Measurements from ENCODE around the gene CYP19A1.

DNA sequence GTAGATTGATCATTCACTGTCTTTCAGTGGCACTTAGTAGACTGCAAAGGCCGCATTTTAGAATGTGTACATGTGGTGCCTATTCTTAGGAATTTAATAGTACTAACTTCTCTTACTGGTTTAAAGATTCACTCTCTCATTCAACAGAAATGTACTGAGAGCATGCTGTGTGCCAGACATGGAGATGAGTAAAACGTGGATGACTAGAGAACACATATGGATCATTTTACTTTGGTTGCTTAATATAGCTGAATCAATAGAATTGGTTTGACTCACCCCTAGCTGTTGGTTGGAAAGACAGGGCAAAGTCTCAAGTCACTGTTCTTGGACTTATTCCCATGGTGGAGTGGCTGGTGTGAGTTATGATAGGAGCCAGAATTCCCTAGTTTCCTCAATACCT, 134.6 kb downstream of the CYP19A1 start:
- TF ChIP-seq RFX5 (IDR thresholded peaks at IDR 0.05; ENCODE audit: low read length), result no peak
- TF ChIP-seq, protein P1, sequence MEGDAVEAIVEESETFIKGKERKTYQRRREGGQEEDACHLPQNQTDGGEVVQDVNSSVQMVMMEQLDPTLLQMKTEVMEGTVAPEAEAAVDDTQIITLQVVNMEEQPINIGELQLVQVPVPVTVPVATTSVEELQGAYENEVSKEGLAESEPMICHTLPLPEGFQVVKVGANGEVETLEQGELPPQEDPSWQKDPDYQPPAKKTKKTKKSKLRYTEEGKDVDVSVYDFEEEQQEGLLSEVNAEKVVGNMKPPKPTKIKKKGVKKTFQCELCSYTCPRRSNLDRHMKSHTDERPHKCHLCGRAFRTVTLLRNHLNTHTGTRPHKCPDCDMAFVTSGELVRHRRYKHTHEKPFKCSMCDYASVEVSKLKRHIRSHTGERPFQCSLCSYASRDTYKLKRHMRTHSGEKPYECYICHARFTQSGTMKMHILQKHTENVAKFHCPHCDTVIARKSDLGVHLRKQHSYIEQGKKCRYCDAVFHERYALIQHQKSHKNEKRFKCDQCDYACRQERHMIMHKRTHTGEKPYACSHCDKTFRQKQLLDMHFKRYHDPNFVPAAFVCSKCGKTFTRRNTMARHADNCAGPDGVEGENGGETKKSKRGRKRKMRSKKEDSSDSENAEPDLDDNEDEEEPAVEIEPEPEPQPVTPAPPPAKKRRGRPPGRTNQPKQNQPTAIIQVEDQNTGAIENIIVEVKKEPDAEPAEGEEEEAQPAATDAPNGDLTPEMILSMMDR (IDR thresholded peaks at IDR 0.05), result no peak
- TF ChIP-seq JUND (IDR thresholded peaks at IDR 0.05), result no peak
- no peak for TF ChIP-seq ELF1 (IDR thresholded peaks at IDR 0.05)
- TF ChIP-seq, protein P2, sequence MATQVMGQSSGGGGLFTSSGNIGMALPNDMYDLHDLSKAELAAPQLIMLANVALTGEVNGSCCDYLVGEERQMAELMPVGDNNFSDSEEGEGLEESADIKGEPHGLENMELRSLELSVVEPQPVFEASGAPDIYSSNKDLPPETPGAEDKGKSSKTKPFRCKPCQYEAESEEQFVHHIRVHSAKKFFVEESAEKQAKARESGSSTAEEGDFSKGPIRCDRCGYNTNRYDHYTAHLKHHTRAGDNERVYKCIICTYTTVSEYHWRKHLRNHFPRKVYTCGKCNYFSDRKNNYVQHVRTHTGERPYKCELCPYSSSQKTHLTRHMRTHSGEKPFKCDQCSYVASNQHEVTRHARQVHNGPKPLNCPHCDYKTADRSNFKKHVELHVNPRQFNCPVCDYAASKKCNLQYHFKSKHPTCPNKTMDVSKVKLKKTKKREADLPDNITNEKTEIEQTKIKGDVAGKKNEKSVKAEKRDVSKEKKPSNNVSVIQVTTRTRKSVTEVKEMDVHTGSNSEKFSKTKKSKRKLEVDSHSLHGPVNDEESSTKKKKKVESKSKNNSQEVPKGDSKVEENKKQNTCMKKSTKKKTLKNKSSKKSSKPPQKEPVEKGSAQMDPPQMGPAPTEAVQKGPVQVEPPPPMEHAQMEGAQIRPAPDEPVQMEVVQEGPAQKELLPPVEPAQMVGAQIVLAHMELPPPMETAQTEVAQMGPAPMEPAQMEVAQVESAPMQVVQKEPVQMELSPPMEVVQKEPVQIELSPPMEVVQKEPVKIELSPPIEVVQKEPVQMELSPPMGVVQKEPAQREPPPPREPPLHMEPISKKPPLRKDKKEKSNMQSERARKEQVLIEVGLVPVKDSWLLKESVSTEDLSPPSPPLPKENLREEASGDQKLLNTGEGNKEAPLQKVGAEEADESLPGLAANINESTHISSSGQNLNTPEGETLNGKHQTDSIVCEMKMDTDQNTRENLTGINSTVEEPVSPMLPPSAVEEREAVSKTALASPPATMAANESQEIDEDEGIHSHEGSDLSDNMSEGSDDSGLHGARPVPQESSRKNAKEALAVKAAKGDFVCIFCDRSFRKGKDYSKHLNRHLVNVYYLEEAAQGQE (IDR thresholded peaks at IDR 0.05; ENCODE audit: low read depth, low read length), result no peak
- TF ChIP-seq SIN3A (IDR thresholded peaks at IDR 0.05; ENCODE audit: borderline replicate concordance, low read depth, low read length), result no peak
- no peak for TF ChIP-seq YY1 (IDR thresholded peaks at IDR 0.05; ENCODE audit: low read depth)
- TF ChIP-seq, protein P3, sequence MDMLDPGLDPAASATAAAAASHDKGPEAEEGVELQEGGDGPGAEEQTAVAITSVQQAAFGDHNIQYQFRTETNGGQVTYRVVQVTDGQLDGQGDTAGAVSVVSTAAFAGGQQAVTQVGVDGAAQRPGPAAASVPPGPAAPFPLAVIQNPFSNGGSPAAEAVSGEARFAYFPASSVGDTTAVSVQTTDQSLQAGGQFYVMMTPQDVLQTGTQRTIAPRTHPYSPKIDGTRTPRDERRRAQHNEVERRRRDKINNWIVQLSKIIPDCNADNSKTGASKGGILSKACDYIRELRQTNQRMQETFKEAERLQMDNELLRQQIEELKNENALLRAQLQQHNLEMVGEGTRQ (IDR thresholded peaks at IDR 0.05; ENCODE audit: borderline replicate concordance, low read depth, low read length), result no peak
- no peak for TF ChIP-seq RXRA (IDR thresholded peaks at IDR 0.05; ENCODE audit: borderline replicate concordance, low read depth)
- TF ChIP-seq MXI1 (IDR thresholded peaks at IDR 0.05; ENCODE audit: low read depth, low read length), result no peak

All from SK-N-SH (cell line).